ENCODE results near the gene E2F1. TPM values are rescaled to one million over a fixed set of nuclear protein-coding genes. Genes with fewer than 3 reads are reported as not detected.
A peak's percentile ranks its signal among the peaks of the same experiment; 100 is the strongest.

Gene E2F1
- total RNA-seq, 4 donors from 2014 or later = 2.1 to 4.8 (median 3.1) TPM

DNA sequence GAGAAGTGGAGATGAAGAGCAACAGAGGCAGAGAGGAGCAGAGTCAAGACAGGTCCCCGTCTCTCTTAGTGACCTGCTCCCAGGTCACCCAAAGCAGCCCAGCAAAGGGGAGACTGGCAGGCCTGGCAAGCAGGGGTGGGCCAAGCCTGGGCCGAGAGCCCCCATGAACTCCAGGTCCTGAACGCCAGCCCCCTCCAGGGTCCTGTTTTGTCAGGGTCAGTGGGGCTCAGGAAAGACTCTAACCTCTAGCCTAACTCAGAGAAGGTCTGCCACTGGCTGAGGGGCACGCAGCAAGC, 13.1 kb downstream of the E2F1 start:
- TF ChIP-seq POLR2A (IDR thresholded peaks at IDR 0.05) = no peak
- TF ChIP-seq, protein P1, sequence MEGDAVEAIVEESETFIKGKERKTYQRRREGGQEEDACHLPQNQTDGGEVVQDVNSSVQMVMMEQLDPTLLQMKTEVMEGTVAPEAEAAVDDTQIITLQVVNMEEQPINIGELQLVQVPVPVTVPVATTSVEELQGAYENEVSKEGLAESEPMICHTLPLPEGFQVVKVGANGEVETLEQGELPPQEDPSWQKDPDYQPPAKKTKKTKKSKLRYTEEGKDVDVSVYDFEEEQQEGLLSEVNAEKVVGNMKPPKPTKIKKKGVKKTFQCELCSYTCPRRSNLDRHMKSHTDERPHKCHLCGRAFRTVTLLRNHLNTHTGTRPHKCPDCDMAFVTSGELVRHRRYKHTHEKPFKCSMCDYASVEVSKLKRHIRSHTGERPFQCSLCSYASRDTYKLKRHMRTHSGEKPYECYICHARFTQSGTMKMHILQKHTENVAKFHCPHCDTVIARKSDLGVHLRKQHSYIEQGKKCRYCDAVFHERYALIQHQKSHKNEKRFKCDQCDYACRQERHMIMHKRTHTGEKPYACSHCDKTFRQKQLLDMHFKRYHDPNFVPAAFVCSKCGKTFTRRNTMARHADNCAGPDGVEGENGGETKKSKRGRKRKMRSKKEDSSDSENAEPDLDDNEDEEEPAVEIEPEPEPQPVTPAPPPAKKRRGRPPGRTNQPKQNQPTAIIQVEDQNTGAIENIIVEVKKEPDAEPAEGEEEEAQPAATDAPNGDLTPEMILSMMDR (IDR thresholded peaks at IDR 0.05) = no peak
- H3K4me1 ChIP-seq = peaks cover 34 to 85% (median 34%) of the 10 kb centered on the region in 3 donors
- intact Hi-C loops (cut with DNase I) = no loop called here
- peak overlapping the region in 3 of 4 donors; percentile 61 to 87 (median 74) for H3K4me3 ChIP-seq
- H3K9me3 ChIP-seq = no peaks in the 10 kb centered on the region
- 73 to 86% methylated on average over 3 of the region's 4 CpGs for WGBS, 2 donors
- peak overlapping the region; percentile 81 to 94 (median 88) for H3K27ac ChIP-seq
- no peaks in the 10 kb centered on the region for H3K27me3 ChIP-seq
- H3K36me3 ChIP-seq = peaks cover 0 to 28% (median 0%) of the 10 kb centered on the region in 3 donors
- DNase-seq = no peak

DNA sequence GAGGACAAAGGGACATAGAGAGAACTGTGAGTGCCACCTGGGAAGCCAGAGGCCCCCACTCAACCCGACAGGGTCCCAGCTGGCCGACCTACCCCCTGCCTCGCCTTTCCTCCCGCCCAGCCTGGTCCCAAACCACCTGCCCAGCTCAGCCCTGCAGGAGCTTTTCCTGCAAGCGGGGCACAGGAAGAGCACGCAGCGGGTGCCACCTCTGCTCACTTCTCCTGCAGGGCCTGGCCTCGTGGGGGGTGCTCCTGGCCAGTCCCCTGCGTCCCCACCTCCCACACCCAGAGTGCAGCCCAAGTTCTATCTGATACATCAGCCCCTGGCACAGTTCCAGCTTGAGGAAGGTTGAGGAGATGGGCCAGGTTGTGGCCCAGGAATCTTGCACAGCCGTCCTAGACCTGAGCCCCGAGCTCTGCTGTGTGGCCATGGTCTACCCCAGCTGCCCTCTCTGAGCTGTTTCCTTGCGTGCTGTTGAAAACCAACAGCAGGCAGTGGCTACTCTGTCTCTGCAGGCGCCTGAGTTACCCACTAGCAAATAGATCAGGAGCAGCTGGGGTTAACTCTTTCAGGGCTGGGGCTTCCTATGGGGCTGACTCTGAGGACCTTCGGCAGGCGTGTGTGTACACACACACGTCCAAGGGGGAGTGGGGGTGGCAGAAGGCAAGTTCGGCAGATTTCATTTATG, 13.6 kb downstream of the E2F1 start:
- intact Hi-C loops (cut with DNase I) = no loop called here
- 57 to 60% methylated on average over 3 to 8 of the region's 17 CpGs for WGBS, 2 donors
- H3K27me3 ChIP-seq = no peaks in the 10 kb centered on the region
- peaks cover 38 to 87% (median 39%) of the 10 kb centered on the region in 3 donors for H3K4me1 ChIP-seq
- peak overlapping the region in 3 of 4 donors; percentile 81 to 94 (median 91) for H3K27ac ChIP-seq
- H3K36me3 ChIP-seq = peaks cover 0 to 28% (median 0%) of the 10 kb centered on the region in 3 donors
- peak overlapping the region in 3 of 4 donors; percentile 61 to 87 (median 74) for H3K4me3 ChIP-seq
- TF ChIP-seq POLR2A (IDR thresholded peaks at IDR 0.05) = no peak
- TF ChIP-seq, protein P1 (IDR thresholded peaks at IDR 0.05) = no peak
- H3K9me3 ChIP-seq = no peaks in the 10 kb centered on the region
- no peak for DNase-seq

DNA sequence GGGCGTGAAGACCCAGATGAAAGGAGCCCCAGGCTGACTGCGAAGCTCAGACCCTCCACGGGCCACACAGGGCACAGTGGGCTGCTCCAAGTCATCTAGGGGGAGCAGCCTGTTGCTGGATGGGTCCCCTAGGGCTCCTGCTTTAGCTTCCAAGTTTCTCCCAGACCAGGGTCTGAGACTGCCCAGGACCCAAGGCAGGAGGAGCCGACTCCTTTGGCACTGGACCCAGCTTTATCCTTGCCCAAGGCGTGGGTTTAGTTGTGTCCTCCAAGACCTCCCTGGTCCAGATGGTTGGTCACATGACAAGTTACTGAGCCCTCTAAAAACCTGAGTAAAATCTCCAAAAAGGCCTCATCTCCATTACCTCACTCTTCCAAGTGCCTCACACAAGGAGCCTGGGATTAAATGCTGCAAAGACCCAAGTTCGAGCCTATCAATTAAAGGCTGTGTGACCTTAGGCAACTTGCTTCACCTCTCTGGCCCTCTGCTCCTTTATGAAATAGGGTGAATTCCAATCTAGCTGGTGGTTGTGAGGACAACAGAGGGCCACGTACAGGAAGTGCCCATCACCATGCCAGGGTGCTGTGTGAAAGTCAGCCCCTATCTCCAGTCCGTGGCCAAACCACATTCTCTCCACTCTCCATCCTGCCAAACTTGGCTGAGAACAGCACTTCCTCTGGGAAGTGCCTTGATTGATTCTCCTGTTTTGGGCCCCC, 14.5 kb downstream of the E2F1 start:
- 81 to 84% methylated on average over 3 to 6 of the region's 8 CpGs for WGBS, 2 donors

DNA sequence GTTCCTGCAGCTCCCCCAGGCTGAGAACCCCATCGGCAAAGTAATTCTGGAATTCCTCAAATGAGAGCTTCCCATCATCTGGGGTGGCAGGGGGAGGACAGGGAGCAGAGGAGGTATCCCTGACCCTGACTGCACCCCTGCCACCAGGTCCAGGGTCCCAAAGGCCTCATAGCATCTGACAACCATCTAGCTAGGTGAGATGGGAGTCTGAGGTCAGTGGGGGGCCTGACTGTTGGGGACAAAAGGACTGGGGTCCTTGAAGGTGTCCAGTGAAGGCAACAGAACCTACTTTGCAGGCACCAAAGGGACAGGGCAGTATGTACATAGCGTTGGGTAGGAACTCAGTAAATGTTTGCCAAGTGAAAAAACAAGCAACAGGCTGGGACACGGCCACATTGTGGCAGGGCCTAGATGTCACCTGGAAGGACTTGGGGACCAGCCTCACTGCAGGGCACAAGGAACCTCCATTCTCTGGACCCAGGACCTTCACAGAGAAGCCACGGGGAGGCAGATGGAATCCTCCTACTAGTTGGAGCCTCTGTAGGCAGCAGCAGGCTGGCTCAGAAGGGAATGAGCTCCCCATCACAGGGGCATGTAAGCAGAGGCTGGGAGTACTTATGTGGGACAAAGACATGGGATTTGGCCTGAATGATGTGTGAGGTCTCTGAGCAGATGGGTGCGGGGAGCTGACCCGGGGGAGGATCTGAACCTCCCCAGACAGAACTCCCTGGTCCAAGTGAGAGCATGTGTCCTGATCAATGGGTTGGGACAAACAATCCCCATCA, 15.3 kb downstream of the E2F1 start:
- DNase-seq = no peak
- Histone ChIP-seq H3K27me3 (no peaks in the 10 kb centered on the region), H3K36me3 (peaks cover 0 to 28% (median 0%) of the 10 kb centered on the region in 3 donors), H3K4me3 (no peak overlapping the region), H3K4me1 (peaks cover 40 to 86% (median 53%) of the 10 kb centered on the region in 3 donors), H3K27ac (peak overlapping the region in 2 of 4 donors; percentile 17 to 49), H3K9me3 (no peaks in the 10 kb centered on the region)
- WGBS, 2 donors = 80 to 86% methylated on average over 4 to 5 of the region's 6 CpGs
- intact Hi-C loops (cut with DNase I) = no loop called here
- TF ChIP-seq, protein P1 (IDR thresholded peaks at IDR 0.05) = no peak
- TF ChIP-seq POLR2A (IDR thresholded peaks at IDR 0.05) = no peak

More for the DNA sequence above, 14.5 kb downstream of the E2F1 start:
- intact Hi-C loops (cut with DNase I) = no loop called here
- Histone ChIP-seq H3K4me3 (no peak overlapping the region), H3K36me3 (peaks cover 0 to 28% (median 0%) of the 10 kb centered on the region in 3 donors), H3K9me3 (no peaks in the 10 kb centered on the region), H3K27me3 (no peaks in the 10 kb centered on the region), H3K4me1 (peaks cover 40 to 87% (median 46%) of the 10 kb centered on the region in 3 donors), H3K27ac (no peak overlapping the region)
- no peak for DNase-seq
- TF ChIP-seq POLR2A (IDR thresholded peaks at IDR 0.05) = no peak

DNA sequence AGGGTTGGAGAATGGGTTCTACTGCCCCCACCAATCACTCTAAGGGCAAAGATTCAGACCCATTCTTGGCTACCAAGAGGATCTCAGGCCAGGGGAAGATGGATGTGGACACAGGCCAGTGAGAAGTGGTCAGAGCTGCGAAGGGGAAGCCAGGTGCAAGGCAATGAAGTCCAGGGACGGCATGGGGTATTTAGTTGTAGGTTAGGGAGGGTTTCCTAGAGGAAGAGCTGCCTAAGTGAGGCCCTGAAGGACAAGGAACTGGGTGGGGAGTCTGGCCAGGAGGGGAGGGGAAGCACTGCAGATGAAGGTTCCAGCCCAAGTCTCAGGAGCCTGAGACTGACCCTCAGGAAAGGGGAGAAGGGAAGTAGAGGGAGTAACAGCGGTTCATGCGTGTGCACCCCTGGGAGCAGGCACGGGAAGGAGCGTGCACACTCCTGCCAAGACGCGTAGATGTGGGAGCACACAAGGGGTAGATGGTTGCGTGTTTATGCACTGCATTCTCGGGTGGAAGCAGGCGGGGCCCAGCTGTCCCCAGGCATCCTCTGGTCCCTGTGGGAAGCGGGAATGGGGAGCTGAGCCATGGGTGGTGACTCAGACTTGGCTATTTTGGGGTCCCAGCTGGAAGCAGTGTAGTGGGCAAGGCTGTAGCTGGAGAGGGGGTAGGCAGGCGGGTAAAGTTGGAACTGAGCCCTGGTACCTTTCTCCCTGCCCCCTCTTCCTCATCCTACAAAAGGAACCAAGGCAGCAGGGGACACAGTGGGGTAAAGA, 16.1 kb downstream of the E2F1 start:
- Histone ChIP-seq H3K4me1 (peaks cover 36 to 83% (median 46%) of the 10 kb centered on the region in 3 donors), H3K27me3 (no peaks in the 10 kb centered on the region), H3K36me3 (peaks cover 0 to 28% (median 0%) of the 10 kb centered on the region in 3 donors), H3K4me3 (no peak overlapping the region), H3K27ac (peak overlapping the region in 3 of 4 donors; percentile 14 to 49 (median 36)), H3K9me3 (no peaks in the 10 kb centered on the region)
- 67 to 74% methylated on average over 11 to 13 of the region's 13 CpGs for WGBS, 2 donors
- TF ChIP-seq, protein P1 (IDR thresholded peaks at IDR 0.05) = no peak
- TF ChIP-seq POLR2A (IDR thresholded peaks at IDR 0.05) = no peak
- intact Hi-C loops (cut with DNase I) = loop anchor here (5.0 kb wide), 1 partner anchor 213 kb away; no protein-coding TSS in a partner anchor
- DNase-seq = no peak

All from esophagus squamous epithelium (tissue), 5 donors.